CD8-positive, alpha-beta memory T cell (primary cell): ENCODE measurements around the gene CAMKK2. TPM values are rescaled to one million over a fixed set of nuclear protein-coding genes. Genes with fewer than 3 reads are reported as not detected.

ENCODE experiments used
- CTCF ChIA-PET: fragments of 350-600 bp; sonication (Branson Sonifier 250); formaldehyde crosslinking; loops from one replicate; lab custom pipeline; 2021; ENCODE audit warnings: antibody characterized with exemption; lab: Charles Lee
- POLR2A ChIA-PET: fragments of 350-600 bp; sonication (Branson Sonifier 250); formaldehyde crosslinking; loops from one replicate; lab custom pipeline; 2021; ENCODE audit warnings: antibody characterized with exemption; lab: Charles Lee
- DNase-seq, 5 donors: peaks; one replicate each; pipeline versions ENCODE4 v3.0.0 to v3.0.0-alpha.2; 2020 to 2022; ENCODE audit warnings: mixed read lengths in 1 of 5
- H3K27ac ChIP-seq: one replicate; pipeline ENCODE4 v1.7.0; 2013; ENCODE audit warnings: low read depth, mild to moderate bottlenecking, low read length, moderate library complexity
- H3K27me3 ChIP-seq: 2 replicates; pipeline ENCODE4 v1.7.0; 2013; ENCODE audit warnings: low read length, mild to moderate bottlenecking; ENCODE audit not compliant: insufficient read depth, poor library complexity, severe bottlenecking
- H3K36me3 ChIP-seq: 2 replicates; pipeline ENCODE4 v1.7.0; 2013; ENCODE audit warnings: mild to moderate bottlenecking, low read length, moderate library complexity; ENCODE audit not compliant: insufficient read depth
- H3K4me1 ChIP-seq: 2 replicates; pipeline ENCODE4 v1.7.0; 2013; ENCODE audit warnings: mild to moderate bottlenecking, low read length, moderate library complexity; ENCODE audit not compliant: insufficient read depth
- H3K4me3 ChIP-seq: 2 replicates; pipeline ENCODE4 v1.7.0; 2013; ENCODE audit warnings: mild to moderate bottlenecking, low read length
- H3K9me3 ChIP-seq: 2 replicates; pipeline ENCODE4 v1.7.0; 2013; ENCODE audit warnings: mild to moderate bottlenecking, low read length
- H3K27ac Mint-ChIP-seq, 8 donors: one replicate each; pipeline ENCODE4 v1.8.0; 2020 to 2021; ENCODE audit warnings: mixed read lengths in 8 of 8, mild to moderate bottlenecking in 6 of 8, inconsistent platforms in 3 of 8, moderate library complexity in 3 of 8
- H3K27me3 Mint-ChIP-seq, 2 donors: one replicate each; pipeline ENCODE4 v1.8.0; 2020 to 2021; ENCODE audit warnings: mixed read lengths in 2 of 2, mild to moderate bottlenecking in 1 of 2, moderate library complexity in 1 of 2
- H3K36me3 Mint-ChIP-seq, 3 donors: one replicate each; pipeline ENCODE4 v1.8.0; 2020 to 2021; ENCODE audit warnings: mixed read lengths in 3 of 3, inconsistent platforms in 1 of 3, mild to moderate bottlenecking in 1 of 3
- H3K4me1 Mint-ChIP-seq, 3 donors: one replicate each; pipeline ENCODE4 v1.8.0; 2020 to 2021; ENCODE audit warnings: mixed read lengths in 3 of 3, inconsistent platforms in 1 of 3, mild to moderate bottlenecking in 1 of 3
- H3K4me3 Mint-ChIP-seq, 7 donors: one replicate each; pipeline ENCODE4 v1.8.0; 2020 to 2021; ENCODE audit warnings: mixed read lengths in 7 of 7, mild to moderate bottlenecking in 6 of 7, moderate library complexity in 4 of 7, inconsistent platforms in 2 of 7
- H3K9me3 Mint-ChIP-seq, 5 donors: one replicate each; pipeline ENCODE4 v1.8.0; 2020 to 2022; ENCODE audit warnings: mixed read lengths in 5 of 5, mild to moderate bottlenecking in 3 of 5, moderate library complexity in 2 of 5, inconsistent platforms in 1 of 5
- polyA plus RNA-seq: library from polyadenylated mRNA; unstranded; fragments of 300-500 nt; fragmentation: Illumina TruSeq; gene quantifications from one replicate; pipeline ENCODE4 v1.2.3, GENCODE V29; 2021
- total RNA-seq, 2 experiments: library from RNA; stranded (reverse); gene quantifications; one replicate each; pipeline ENCODE4 v1.2.3, GENCODE V29; 2021

Gene CAMKK2
- total and polyA plus RNA-seq, 3 experiments from 2014 or later: 17.0 to 37.5 (median 35.9) TPM

GRCh38 chr12:121189619-121190155 lies 106.8 kb downstream of the CAMKK2 start:
- Histone ChIP-seq H3K4me1 (no peaks in the 10 kb centered on the region), H3K9me3 (no peaks in the 10 kb centered on the region), H3K36me3 (no peaks in the 10 kb centered on the region), H3K27me3 (no peaks in the 10 kb centered on the region), H3K27ac (no peak overlapping the region), H3K4me3 (no peak overlapping the region)
- Mint-ChIP-seq H3K36me3 (peaks cover 0 to 11% (median 8%) of the 10 kb centered on the region in 3 donors), H3K9me3 (no peaks in the 10 kb centered on the region), H3K4me1 (no peaks in the 10 kb centered on the region), H3K4me3 (no peak overlapping the region), H3K27me3 (no peaks in the 10 kb centered on the region), H3K27ac (peak overlapping the region in 1 of 8 donors; percentile 54)
- POLR2A ChIA-PET: no interaction called here
- CTCF ChIA-PET: interaction anchor here (1.3 kb wide), 1 partner anchor 21 kb away, joined by 3 read pairs; no protein-coding TSS in a partner anchor
- no peak for DNase-seq

DNA sequence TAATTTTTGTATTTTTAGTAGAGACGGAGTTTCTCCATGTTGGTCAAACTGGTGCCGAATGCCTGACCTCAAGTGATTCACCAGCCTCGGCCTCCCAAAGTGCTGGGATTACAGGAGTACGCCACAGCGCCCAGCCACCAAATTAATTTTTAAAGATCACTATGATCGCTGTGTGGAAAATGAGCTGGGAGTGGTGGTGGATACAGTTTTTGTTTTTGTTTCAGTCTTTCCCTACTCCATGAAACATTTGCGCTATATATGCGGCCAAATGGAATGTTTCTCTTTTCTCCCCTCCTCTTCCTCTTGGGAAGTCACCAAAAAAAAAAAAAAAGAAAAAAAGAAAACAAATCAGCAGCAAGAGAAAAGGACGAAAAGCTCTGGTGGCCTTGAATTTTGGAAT lies 107.4 kb downstream of the CAMKK2 start:
- POLR2A ChIA-PET: no interaction called here
- no peaks in the 10 kb centered on the region for H3K4me1 Mint-ChIP-seq
- no peaks in the 10 kb centered on the region for H3K9me3 ChIP-seq

DNA sequence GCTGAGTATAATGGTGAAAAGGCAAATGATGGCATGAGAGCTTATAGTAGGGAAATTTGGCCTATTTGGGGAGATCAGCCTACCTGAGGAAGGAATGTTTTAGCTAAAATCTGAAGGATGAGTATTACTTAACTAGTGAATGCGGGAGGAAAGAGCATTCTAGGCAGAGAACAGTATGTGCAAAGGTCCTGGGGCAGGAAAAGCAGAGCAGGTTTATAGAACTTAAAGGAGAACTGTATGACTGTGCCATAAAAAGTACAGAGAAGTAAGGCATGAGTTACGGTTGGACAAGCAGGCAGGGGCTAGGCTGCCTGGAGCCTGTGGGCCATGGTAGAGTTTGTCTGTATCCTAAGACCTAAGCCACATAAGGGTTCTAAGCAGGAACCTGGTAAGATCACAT lies 108.3 kb downstream of the CAMKK2 start:
- Mint-ChIP-seq H3K4me3 (no peak overlapping the region), H3K4me1 (no peaks in the 10 kb centered on the region), H3K9me3 (no peaks in the 10 kb centered on the region), H3K36me3 (peaks cover 0 to 11% (median 8%) of the 10 kb centered on the region in 3 donors), H3K27ac (no peak overlapping the region), H3K27me3 (no peaks in the 10 kb centered on the region)
- Histone ChIP-seq H3K4me3 (no peak overlapping the region), H3K9me3 (no peaks in the 10 kb centered on the region), H3K27ac (no peak overlapping the region), H3K36me3 (no peaks in the 10 kb centered on the region), H3K4me1 (no peaks in the 10 kb centered on the region), H3K27me3 (no peaks in the 10 kb centered on the region)
- POLR2A ChIA-PET: no interaction called here
- CTCF ChIA-PET: no interaction called here
- no peak for DNase-seq

More for the DNA sequence above, 107.4 kb downstream of the CAMKK2 start:
- DNase-seq: no peak
- no peaks in the 10 kb centered on the region for H3K36me3 ChIP-seq
- H3K27me3 ChIP-seq: no peaks in the 10 kb centered on the region
- H3K4me1 ChIP-seq: no peaks in the 10 kb centered on the region
- no peak overlapping the region for H3K27ac ChIP-seq
- Mint-ChIP-seq H3K9me3 (no peaks in the 10 kb centered on the region), H3K4me3 (no peak overlapping the region), H3K36me3 (peaks cover 0 to 11% (median 8%) of the 10 kb centered on the region in 3 donors), H3K27me3 (no peaks in the 10 kb centered on the region), H3K27ac (peak overlapping the region in 1 of 8 donors; percentile 54)
- CTCF ChIA-PET: interaction anchor here (1.3 kb wide), 1 partner anchor 20 kb away, joined by 3 read pairs; no protein-coding TSS in a partner anchor
- no peak overlapping the region for H3K4me3 ChIP-seq

Other genes with a start within 250 kb of the CAMKK2 start
- gene P2RX7, start 163.8 kb downstream of the CAMKK2 start, total RNA-seq: 1 to 10 TPM; 4.3 to 4.5 TPM
- gene P2RX7, start 163.8 kb downstream of the CAMKK2 start, polyA plus RNA-seq: 9.2 TPM
- 10 to 100 TPM; 39.2 to 40.3 TPM for gene P2RX4, start 86.6 kb downstream of the CAMKK2 start, total RNA-seq
- gene P2RX4, start 86.6 kb downstream of the CAMKK2 start, polyA plus RNA-seq: 27.0 TPM
- 100 to 1,000 TPM; 133 TPM for gene ANAPC5, start 55.7 kb upstream of the CAMKK2 start, total RNA-seq
- 148 TPM for gene ANAPC5, start 55.7 kb upstream of the CAMKK2 start, polyA plus RNA-seq
- gene RNF34, start 103.4 kb upstream of the CAMKK2 start, total RNA-seq: 10 to 100 TPM; 85.5 to 90.8 TPM
- gene RNF34, start 103.4 kb upstream of the CAMKK2 start, polyA plus RNA-seq: 72.1 TPM